DND-41 (cell line): ENCODE measurements around the gene SLC2A14.
"Not testable (repeated sequence)": the region's sequence is repeated elsewhere in the genome, so short reads cannot be mapped to it uniquely, and the experiment has no call there.

Experiments used
- ATAC-seq: fragments of 200-7000 bp; cut with Tn5 transposase; 3 replicates; pipeline ENCODE4 v1.9.1; 2021; ENCODE audit warnings: low read depth; ENCODE audit not compliant: insufficient read depth
- DNase-seq: peaks from one replicate; pipeline ENCODE4 v3.0.0-alpha.2; 2020
- H2AFZ ChIP-seq: 2 replicates; pipeline ENCODE4 v1.6.0; 2012; ENCODE audit warnings: low read depth, low read length
- H3K27ac ChIP-seq: 2 replicates; pipeline ENCODE4 v1.5.1; 2012; ENCODE audit warnings: low read length, inconsistent platforms
- H3K27me3 ChIP-seq: fragments of 200-600 bp; sonication (generic); 2 replicates; pipeline ENCODE4 v1.6.0; 2012; ENCODE audit warnings: low read length, mild to moderate bottlenecking, inconsistent platforms; ENCODE audit not compliant: insufficient read depth, poor library complexity
- H3K36me3 ChIP-seq: 2 replicates; pipeline ENCODE4 v1.5.1; 2012; ENCODE audit warnings: low read length, inconsistent platforms; ENCODE audit not compliant: insufficient read depth
- H3K4me1 ChIP-seq: 2 replicates; pipeline ENCODE4 v1.5.1; 2012; ENCODE audit warnings: mild to moderate bottlenecking, low read length; ENCODE audit not compliant: insufficient read depth
- H3K4me2 ChIP-seq: 2 replicates; pipeline ENCODE4 v1.6.0; 2012; ENCODE audit warnings: mild to moderate bottlenecking, moderate library complexity, low read length, inconsistent platforms; ENCODE audit not compliant: insufficient read depth
- H3K4me3 ChIP-seq, 2 experiments: fragments of 200-600 bp in 1 of 2; shearing (Covaris generic) in 1 of 2; 2 replicates each; pipeline ENCODE4 v1.5.1; 2012 to 2016; ENCODE audit warnings: inconsistent platforms in 2 of 2, low read length in 2 of 2, mild to moderate bottlenecking in 2 of 2, low read depth in 1 of 2, moderate library complexity in 1 of 2
- H3K79me2 ChIP-seq: 2 replicates; pipeline ENCODE4 v1.6.0; 2012; ENCODE audit warnings: low read length, inconsistent platforms; ENCODE audit not compliant: insufficient read depth
- H3K9ac ChIP-seq: 2 replicates; pipeline ENCODE4 v1.6.0; 2012; ENCODE audit warnings: low read depth, mild to moderate bottlenecking, inconsistent platforms, low read length, moderate library complexity
- H3K9me3 ChIP-seq: 2 replicates; pipeline ENCODE4 v1.5.1; 2012; ENCODE audit warnings: low read length, moderate library complexity, mild to moderate bottlenecking, inconsistent platforms; ENCODE audit not compliant: insufficient read depth, severe bottlenecking
- H4K20me1 ChIP-seq: 2 replicates; pipeline ENCODE4 v1.6.0; 2012; ENCODE audit warnings: low read length; ENCODE audit not compliant: insufficient read depth
- EZH2 ChIP-seq: IDR thresholded peaks from 3 replicates; pipeline ENCODE4 v1.6.1; 2012; ENCODE audit warnings: borderline replicate concordance, low read depth, mild to moderate bottlenecking, moderate library complexity, low read length, inconsistent platforms; ENCODE audit not compliant: severe bottlenecking
- TF ChIP-seq, protein P1 (sequence below): IDR thresholded peaks from 2 replicates; pipeline ENCODE4 v1.5.1; 2012; ENCODE audit warnings: borderline replicate concordance, low read length, moderate library complexity, mild to moderate bottlenecking; ENCODE audit not compliant: poor library complexity, severe bottlenecking; ENCODE audit errors: extremely low read depth

SLC2A14 gene

DNA sequence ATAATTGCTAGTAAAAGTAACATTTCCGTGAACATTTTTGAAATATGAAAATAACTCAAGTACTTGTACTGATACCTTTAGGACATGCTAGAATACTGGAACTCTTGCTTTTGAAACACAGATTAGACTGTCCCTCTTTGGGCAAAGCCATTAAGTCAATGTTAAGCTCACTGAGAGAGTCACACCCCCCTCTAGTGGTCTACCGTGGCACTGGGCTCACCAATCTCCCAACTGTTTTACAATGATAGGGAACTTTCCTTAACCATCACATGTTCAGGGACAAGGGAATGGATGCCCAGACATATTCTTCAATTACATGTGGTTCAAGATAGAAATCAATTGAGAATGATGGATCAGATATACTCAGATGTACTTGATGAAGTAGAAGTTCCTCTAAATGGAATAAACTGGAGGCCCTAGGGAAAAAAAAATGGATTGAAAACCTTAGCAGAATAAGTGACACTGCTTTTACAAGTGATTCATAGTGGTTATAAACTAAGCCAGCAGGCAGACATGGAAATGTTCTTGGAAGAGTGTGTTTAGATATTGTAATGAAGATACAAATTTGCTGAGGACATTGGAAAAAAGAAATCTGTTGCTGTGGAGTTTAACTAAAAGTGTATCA lies 65.7 kb downstream of the SLC2A14 start:
- peak; percentile 82 for ATAC-seq

DNA sequence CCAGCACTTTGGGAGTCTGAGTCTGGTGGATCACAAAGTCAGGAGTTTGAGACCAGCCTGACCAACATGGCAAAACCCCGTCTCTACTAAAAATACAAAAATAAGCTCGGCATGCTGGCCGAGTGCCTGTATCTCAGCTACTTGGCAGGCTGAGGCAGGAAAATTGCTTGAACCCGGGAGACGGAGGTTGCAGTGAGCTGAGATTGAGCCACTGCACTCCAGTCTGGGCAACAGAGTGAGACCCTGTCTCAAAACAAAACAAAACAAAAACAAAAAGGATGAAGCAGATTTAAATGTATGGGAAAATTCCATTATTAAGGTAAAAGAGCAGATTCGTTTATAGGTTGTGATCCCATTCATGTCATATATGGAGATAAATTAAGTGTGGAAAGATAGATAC lies 66.4 kb downstream of the SLC2A14 start:
- H3K27ac ChIP-seq, H3K27me3 ChIP-seq, DNase-seq, H3K9me3 ChIP-seq, ATAC-seq, H3K79me2 ChIP-seq, H3K36me3 ChIP-seq, H3K4me3 ChIP-seq, H3K4me2 ChIP-seq, H4K20me1 ChIP-seq, H2AFZ ChIP-seq, H3K9ac ChIP-seq, H3K4me1 ChIP-seq: not testable (repeated sequence)

More for the DNA sequence above, 65.7 kb downstream of the SLC2A14 start:
- Histone ChIP-seq H2AFZ (no peak overlapping the region), H4K20me1 (no peaks in the 10 kb centered on the region), H3K27me3 (no peaks in the 10 kb centered on the region), H3K4me3 (no peak overlapping the region), H3K4me2 (no peak overlapping the region), H3K9me3 (no peaks in the 10 kb centered on the region), H3K79me2 (no peaks in the 10 kb centered on the region), H3K4me1 (no peaks in the 10 kb centered on the region), H3K36me3 (no peaks in the 10 kb centered on the region), H3K27ac (no peak overlapping the region), H3K9ac (no peak overlapping the region)
- TF ChIP-seq, protein P1, sequence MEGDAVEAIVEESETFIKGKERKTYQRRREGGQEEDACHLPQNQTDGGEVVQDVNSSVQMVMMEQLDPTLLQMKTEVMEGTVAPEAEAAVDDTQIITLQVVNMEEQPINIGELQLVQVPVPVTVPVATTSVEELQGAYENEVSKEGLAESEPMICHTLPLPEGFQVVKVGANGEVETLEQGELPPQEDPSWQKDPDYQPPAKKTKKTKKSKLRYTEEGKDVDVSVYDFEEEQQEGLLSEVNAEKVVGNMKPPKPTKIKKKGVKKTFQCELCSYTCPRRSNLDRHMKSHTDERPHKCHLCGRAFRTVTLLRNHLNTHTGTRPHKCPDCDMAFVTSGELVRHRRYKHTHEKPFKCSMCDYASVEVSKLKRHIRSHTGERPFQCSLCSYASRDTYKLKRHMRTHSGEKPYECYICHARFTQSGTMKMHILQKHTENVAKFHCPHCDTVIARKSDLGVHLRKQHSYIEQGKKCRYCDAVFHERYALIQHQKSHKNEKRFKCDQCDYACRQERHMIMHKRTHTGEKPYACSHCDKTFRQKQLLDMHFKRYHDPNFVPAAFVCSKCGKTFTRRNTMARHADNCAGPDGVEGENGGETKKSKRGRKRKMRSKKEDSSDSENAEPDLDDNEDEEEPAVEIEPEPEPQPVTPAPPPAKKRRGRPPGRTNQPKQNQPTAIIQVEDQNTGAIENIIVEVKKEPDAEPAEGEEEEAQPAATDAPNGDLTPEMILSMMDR, result peak; percentile 91
- TF ChIP-seq EZH2, result no peak
- peak; percentile 63 for DNase-seq

DNA sequence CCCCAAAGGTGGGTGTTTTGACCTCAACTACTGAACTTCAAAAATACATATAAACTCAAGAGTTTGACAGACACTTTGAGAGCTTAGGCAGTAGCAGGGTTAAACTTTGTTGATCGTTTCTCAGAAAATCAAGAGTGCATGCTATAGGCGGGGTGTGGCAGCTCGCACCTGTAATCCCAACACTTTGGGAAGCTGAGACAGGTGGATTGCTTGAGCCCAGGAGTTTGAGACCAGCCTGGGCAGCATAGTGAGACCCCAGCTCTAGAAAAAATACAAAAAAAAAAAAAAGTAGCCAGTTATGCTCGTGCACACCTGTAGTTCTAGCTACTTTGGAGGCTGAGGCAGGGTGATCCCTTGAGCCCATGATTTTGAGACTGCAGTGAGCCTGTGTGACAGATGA lies 71.3 kb downstream of the SLC2A14 start:
- TF ChIP-seq, protein P1, result no peak
- no peak for TF ChIP-seq EZH2
- no peak overlapping the region for H3K9ac ChIP-seq
- no peaks in the 10 kb centered on the region for H4K20me1 ChIP-seq
- no peak overlapping the region for H3K4me3 ChIP-seq
- H2AFZ ChIP-seq, result no peak overlapping the region
- H3K4me2 ChIP-seq, result no peak overlapping the region
- DNase-seq, result no peak
- H3K36me3 ChIP-seq, result no peaks in the 10 kb centered on the region
- peaks cover 3% of the 10 kb centered on the region for H3K27me3 ChIP-seq
- no peaks in the 10 kb centered on the region for H3K9me3 ChIP-seq
- H3K79me2 ChIP-seq, result no peaks in the 10 kb centered on the region
- no peak for ATAC-seq
- H3K27ac ChIP-seq, result no peak overlapping the region
- no peaks in the 10 kb centered on the region for H3K4me1 ChIP-seq

DNA sequence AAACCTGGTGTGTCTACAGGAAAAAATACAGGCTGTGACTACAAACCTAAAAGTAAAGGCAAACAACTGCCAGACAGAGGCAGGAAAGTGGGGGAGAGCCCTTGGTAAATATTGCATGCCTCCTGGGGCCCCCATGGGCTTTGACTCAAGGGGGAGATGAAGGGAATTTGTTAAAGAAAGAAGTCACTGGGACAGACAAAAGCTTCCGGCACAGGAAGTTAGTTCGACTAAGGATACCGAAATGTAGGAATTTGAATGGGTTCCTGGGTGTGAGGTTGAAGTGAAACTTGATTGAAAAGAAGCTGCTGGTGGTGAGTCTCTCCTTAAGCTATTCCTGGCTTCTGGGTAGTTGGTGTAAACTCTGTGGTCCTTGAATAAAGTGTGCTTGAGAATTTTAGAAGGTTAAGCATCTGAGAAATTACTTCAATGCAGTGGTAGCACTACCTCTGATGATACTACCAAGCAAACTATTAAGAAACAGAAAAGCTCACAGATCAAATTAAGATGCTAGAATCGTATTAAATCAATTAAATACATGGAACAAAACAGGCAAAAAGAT lies 73.9 kb downstream of the SLC2A14 start:
- H2AFZ ChIP-seq, DNase-seq, H3K4me3 ChIP-seq, H3K36me3 ChIP-seq, H3K79me2 ChIP-seq, H3K4me2 ChIP-seq, ATAC-seq, H4K20me1 ChIP-seq, H3K9ac ChIP-seq, H3K4me1 ChIP-seq, H3K27me3 ChIP-seq, H3K27ac ChIP-seq, H3K9me3 ChIP-seq: not testable (repeated sequence)
